Liver (tissue), 9 donors: Measurements from ENCODE around the gene EXOSC2. TPM values are rescaled to one million over a fixed set of nuclear protein-coding genes. Genes with fewer than 3 reads are reported as not detected.

Experiments used
- DNase-seq: peaks from one replicate; pipeline ENCODE4 v3.0.0-alpha.2; 2017; ENCODE audit warnings: low spot score
- H3K27ac ChIP-seq, 2 donors: one replicate each; pipeline ENCODE4 v1.7.0; 2013; ENCODE audit warnings: inconsistent platforms in 2 of 2, low read length in 2 of 2, control low read depth in 1 of 2, low read depth in 1 of 2, mild to moderate bottlenecking in 1 of 2
- H3K27me3 ChIP-seq, 4 donors: one replicate each; pipeline versions ENCODE4 v1.6.1 to v1.7.0; 2013; ENCODE audit warnings: low read length in 3 of 4, inconsistent platforms in 1 of 4, mild to moderate bottlenecking in 1 of 4, moderate library complexity in 1 of 4; ENCODE audit not compliant: control insufficient read depth in 4 of 4, insufficient read depth in 4 of 4
- H3K36me3 ChIP-seq, 4 donors: one replicate each; pipeline versions ENCODE4 v1.6.1 to v1.7.0; 2013; ENCODE audit warnings: low read length in 3 of 4, mild to moderate bottlenecking in 3 of 4, low read depth in 1 of 4, moderate library complexity in 1 of 4; ENCODE audit not compliant: control insufficient read depth in 4 of 4, insufficient read depth in 3 of 4
- H3K4me1 ChIP-seq, 4 donors: one replicate each; pipeline versions ENCODE4 v1.6.1 to v1.7.0; 2013; ENCODE audit warnings: low read length in 3 of 4, mild to moderate bottlenecking in 3 of 4, moderate library complexity in 1 of 4; ENCODE audit not compliant: control insufficient read depth in 4 of 4, insufficient read depth in 4 of 4
- H3K4me3 ChIP-seq, 3 donors: one replicate each; pipeline versions ENCODE4 v1.6.1 to v1.7.0; 2013; ENCODE audit warnings: low read length in 3 of 3, control low read depth in 1 of 3, low read depth in 1 of 3, mild to moderate bottlenecking in 1 of 3
- H3K9ac ChIP-seq, 2 donors: one replicate each; pipeline ENCODE4 v1.7.0; 2013; ENCODE audit warnings: low read length in 2 of 2, mild to moderate bottlenecking in 2 of 2, moderate library complexity in 2 of 2, control low read depth in 1 of 2, low read depth in 1 of 2
- H3K9me3 ChIP-seq, 4 donors: one replicate each; pipeline versions ENCODE4 v1.6.1 to v1.7.0; 2013; ENCODE audit warnings: low read length in 3 of 4; ENCODE audit not compliant: control insufficient read depth in 4 of 4
- ATF3 ChIP-seq: IDR thresholded peaks from 2 replicates; pipeline ENCODE4 v1.6.1; 2016; ENCODE audit warnings: antibody characterized with exemption
- CTCF ChIP-seq: fragments of 150-350 bp; IDR thresholded peaks from 2 replicates; pipeline ENCODE4 v1.5.1; 2017; ENCODE audit warnings: improper control_type of control experiment, low read depth, low read length; ENCODE audit not compliant: missing input control
- EGR1 ChIP-seq, 2 donors: IDR thresholded peaks; 2 replicates each; pipeline ENCODE4 v1.6.1; 2016 to 2018; ENCODE audit warnings: antibody characterized with exemption in 2 of 2, low read depth in 2 of 2
- FOXA1 ChIP-seq: IDR thresholded peaks from 2 replicates; pipeline ENCODE4 v1.6.1; 2016; ENCODE audit warnings: antibody characterized with exemption
- FOXA2 ChIP-seq: IDR thresholded peaks from 2 replicates; pipeline ENCODE4 v1.6.1; 2016; ENCODE audit warnings: antibody characterized with exemption
- GABPA ChIP-seq, 2 donors: IDR thresholded peaks in 1 of 2; conservative IDR thresholded peaks in 1 of 2; 2 replicates each; pipeline ENCODE4 v1.6.1; 2016; ENCODE audit warnings: antibody characterized with exemption in 2 of 2, mild to moderate bottlenecking in 1 of 2, moderate library complexity in 1 of 2
- HNF4A ChIP-seq, 2 donors: conservative IDR thresholded peaks; 2 replicates each; pipeline ENCODE4 v1.6.1; 2016; ENCODE audit warnings: antibody characterized with exemption in 2 of 2, mild to moderate bottlenecking in 2 of 2
- HNF4G ChIP-seq: IDR thresholded peaks from 2 replicates; pipeline ENCODE4 v1.6.1; 2016; ENCODE audit warnings: antibody characterized with exemption
- JUND ChIP-seq, 2 donors: IDR thresholded peaks; 2 replicates each; pipeline ENCODE4 v1.6.1; 2016; ENCODE audit warnings: antibody characterized with exemption in 2 of 2
- MAX ChIP-seq: IDR thresholded peaks from 2 replicates; pipeline ENCODE4 v1.6.1; 2016; ENCODE audit warnings: antibody characterized with exemption
- NR2F2 ChIP-seq: IDR thresholded peaks from 2 replicates; pipeline ENCODE4 v1.6.1; 2016; ENCODE audit warnings: antibody characterized with exemption
- RAD21 ChIP-seq, 2 donors: IDR thresholded peaks; 2 replicates each; pipeline ENCODE4 v1.6.1; 2016; ENCODE audit warnings: antibody characterized with exemption in 2 of 2, mild to moderate bottlenecking in 2 of 2
- REST ChIP-seq: IDR thresholded peaks from 2 replicates; pipeline ENCODE4 v1.6.1; 2016; ENCODE audit warnings: antibody characterized with exemption, mild to moderate bottlenecking
- RXRA ChIP-seq, 2 donors: IDR thresholded peaks; 2 replicates each; pipeline ENCODE4 v1.6.1; 2017 to 2018; ENCODE audit warnings: antibody characterized with exemption in 2 of 2, mild to moderate bottlenecking in 1 of 2
- SP1 ChIP-seq: IDR thresholded peaks from 2 replicates; pipeline ENCODE4 v1.6.1; 2018; ENCODE audit warnings: antibody characterized with exemption, mild to moderate bottlenecking
- TAF1 ChIP-seq: conservative IDR thresholded peaks from 2 replicates; pipeline ENCODE4 v1.6.1; 2016; ENCODE audit warnings: antibody characterized with exemption, mild to moderate bottlenecking
- YY1 ChIP-seq: IDR thresholded peaks from 2 replicates; pipeline ENCODE4 v1.6.1; 2016; ENCODE audit warnings: antibody characterized with exemption, mild to moderate bottlenecking
- ZBTB33 ChIP-seq: IDR thresholded peaks from 2 replicates; pipeline ENCODE4 v1.6.1; 2016; ENCODE audit warnings: antibody characterized with exemption
- WGBS: extraction: QIAGEN DNeasy Blood & Tissue Kit; methylation state at CpG from one replicate; pipeline ENCODE4 v1.1.7; 2013; 5-methylcytosine and 5-hydroxymethylcytosine counted together
- polyA plus RNA-seq, 2 donors: library from polyadenylated mRNA; stranded (reverse) in 1 of 2; unstranded in 1 of 2; fragments of 200-250 nt in 1 of 2; fragments of >200 nt in 1 of 2; fragmentation: Nextera tagmentation in 1 of 2; extraction: Ambion mirVana in 1 of 2; gene quantifications; one replicate each; pipeline versions ENCODE4 v1.2.1 to v1.2.3, GENCODE V29; 2013 to 2015
- total RNA-seq, 2 donors: library from RNA; depleted of rRNA; stranded (reverse); fragments of >200 nt; gene quantifications; one replicate each; pipeline ENCODE4 v1.2.3, GENCODE V29; 2014
- donor health status: healthy.
- donor health status: healthy.
- donor health status: healthy.
- donor health status: healthy.
- donor health status: healthy.

EXOSC2 gene
- total and polyA plus RNA-seq, 4 donors: 7.6 to 21.2 (median 13.1) TPM

- Histone ChIP-seq H3K27me3 (no peaks in the 10 kb centered on the region), H3K36me3 (peaks cover 2 to 19% (median 16%) of the 10 kb centered on the region in 4 donors), H3K27ac (no peak overlapping the region), H3K9ac (no peak overlapping the region), H3K4me3 (no peak overlapping the region), H3K4me1 (peaks cover 0 to 3% (median 1%) of the 10 kb centered on the region in 4 donors), H3K9me3 (no peaks in the 10 kb centered on the region)
- peak; percentile 77 for DNase-seq
- TF ChIP-seq RAD21 (IDR thresholded peaks at IDR 0.05): peak; percentile 89 to 91
- peak; percentile 73 for TF ChIP-seq CTCF
- TF ChIP-seq GABPA (IDR thresholded peaks at IDR 0.05 in 1 of 2, conservative IDR thresholded peaks at IDR 0.05 in 1 of 2): no peak
- 29% methylated on average over 9 of the region's 9 CpGs for WGBS
Measured at GRCh38 chr9:130707225-130707976, 13.8 kb downstream of the EXOSC2 start.

GRCh38 chr9:130710822-130711352, 17.3 kb downstream of the EXOSC2 start:
- TF ChIP-seq HNF4A (conservative IDR thresholded peaks at IDR 0.05) (no peak), JUND (IDR thresholded peaks at IDR 0.05) (no peak), TAF1 (no peak), REST (no peak), YY1 (no peak)
- Histone ChIP-seq H3K27ac (no peak overlapping the region), H3K9ac (no peak overlapping the region), H3K27me3 (no peaks in the 10 kb centered on the region), H3K4me1 (peaks cover 0 to 28% (median 19%) of the 10 kb centered on the region in 4 donors), H3K4me3 (no peak overlapping the region), H3K36me3 (no peaks in the 10 kb centered on the region), H3K9me3 (no peaks in the 10 kb centered on the region)
- DNase-seq: no peak
- WGBS: 91% methylated on average over 8 of the region's 8 CpGs

- Histone ChIP-seq H3K4me1 (peaks cover 4 to 34% (median 23%) of the 10 kb centered on the region in 4 donors), H3K27me3 (no peaks in the 10 kb centered on the region), H3K9ac (no peak overlapping the region), H3K36me3 (no peaks in the 10 kb centered on the region), H3K27ac (no peak overlapping the region), H3K4me3 (no peak overlapping the region), H3K9me3 (no peaks in the 10 kb centered on the region)
- WGBS: 87% methylated on average over 8 of the region's 8 CpGs
- no peak for DNase-seq
- TF ChIP-seq SP1 (no peak), TAF1 (no peak), NR2F2 (no peak), HNF4G (no peak), HNF4A (conservative IDR thresholded peaks at IDR 0.05) (no peak), GABPA (IDR thresholded peaks at IDR 0.05 in 1 of 2, conservative IDR thresholded peaks at IDR 0.05 in 1 of 2) (no peak), YY1 (no peak), RAD21 (IDR thresholded peaks at IDR 0.05) (no peak), RXRA (IDR thresholded peaks at IDR 0.05) (no peak), FOXA1 (no peak), ZBTB33 (no peak), MAX (no peak), EGR1 (IDR thresholded peaks at IDR 0.05; ENCODE audit: low read depth in 2 of 2) (no peak), FOXA2 (no peak), ATF3 (no peak)
Measured at GRCh38 chr9:130711469-130711868, 17.9 kb downstream of the EXOSC2 start.
